Stimulated activated CD8-positive, alpha-beta memory T cell treated with anti-CD3 and anti-CD28 coated beads, Interleukin-12 subunit alpha, Interleukin-12 subunit beta, amount 100 ng/mL, for 1 hour (primary cell): ENCODE measurements around the gene CLN3.
"Not testable (repeated sequence)": the region's sequence is repeated elsewhere in the genome, so short reads cannot be mapped to it uniquely, and the experiment has no call there.

Experiments
- DNase-seq: peaks from one replicate; pipeline ENCODE4 v3.0.0-alpha.2; 2020; ENCODE audit warnings: low read depth

Gene CLN3

GRCh38 chr16:28513484-28514181 lies 21.8 kb upstream of the CLN3 start:
- no peak for DNase-seq

GRCh38 chr16:28511801-28512789 lies 20.2 kb upstream of the CLN3 start:
- DNase-seq = no peak

GRCh38 chr16:28511031-28511430 lies 19.2 kb upstream of the CLN3 start:
- DNase-seq = no peak

GRCh38 chr16:28505489-28506137 lies 13.7 kb upstream of the CLN3 start:
- no peak for DNase-seq

GRCh38 chr16:28504707-28505404 lies 13.0 kb upstream of the CLN3 start:
- no peak for DNase-seq

GRCh38 chr16:28503470-28504259 lies 11.8 kb upstream of the CLN3 start:
- no peak for DNase-seq

- DNase-seq = no peak
These were observed 10.4 kb upstream of the CLN3 start for GRCh38 chr16:28502290-28502689.

- no peak for DNase-seq
These were observed 9.7 kb upstream of the CLN3 start for GRCh38 chr16:28501258-28502232.

GRCh38 chr16:28500476-28501180 lies 8.8 kb upstream of the CLN3 start:
- DNase-seq = not testable (repeated sequence)

GRCh38 chr16:28499854-28500253 lies 8.0 kb upstream of the CLN3 start:
- no peak for DNase-seq

- DNase-seq = no peak
These were observed 7.0 kb upstream of the CLN3 start for GRCh38 chr16:28498666-28499381.

- DNase-seq = no peak
These were observed 6.2 kb upstream of the CLN3 start for GRCh38 chr16:28497861-28498599.

- DNase-seq = no peak
These were observed 5.5 kb upstream of the CLN3 start for GRCh38 chr16:28497386-28497785.

GRCh38 chr16:28496844-28497243 lies 5.0 kb upstream of the CLN3 start:
- DNase-seq = no peak

GRCh38 chr16:28495795-28496749 lies 4.2 kb upstream of the CLN3 start:
- no peak for DNase-seq

GRCh38 chr16:28495098-28495793 lies 3.4 kb upstream of the CLN3 start:
- DNase-seq = no peak
